AG09309 (cell line): ENCODE measurements around the gene TMEM45B.
"Not testable (repeated sequence)": the region's sequence is repeated elsewhere in the genome, so short reads cannot be mapped to it uniquely, and the experiment has no call there.

ENCODE experiments used
- DNase-seq: peaks from one replicate; pipeline ENCODE4 v3.0.0-alpha.2; 2010; ENCODE audit warnings: low read depth
- H3K4me3 ChIP-seq: 2 replicates; pipeline ENCODE4 v1.5.1; 2011; ENCODE audit warnings: mild to moderate bottlenecking, low read depth, low read length, moderate library complexity; ENCODE audit not compliant: control insufficient read depth
- CTCF ChIP-seq: IDR thresholded peaks from 2 replicates; pipeline ENCODE4 v1.5.1; 2011; ENCODE audit warnings: mild to moderate bottlenecking, low read depth, low read length, inconsistent platforms; ENCODE audit not compliant: insufficient read depth, control insufficient read depth; ENCODE audit errors: missing control alignments

Gene TMEM45B

GRCh38 chr11:129778877-129779276, 36.8 kb upstream of the TMEM45B start:
- H3K4me3 ChIP-seq = no peak overlapping the region
- no peak for TF ChIP-seq CTCF
- no peak for DNase-seq

- H3K4me3 ChIP-seq = no peak overlapping the region
- TF ChIP-seq CTCF = no peak
- no peak for DNase-seq
Measured at GRCh38 chr11:129779342-129779741, 36.3 kb upstream of the TMEM45B start.

- DNase-seq = no peak
- TF ChIP-seq CTCF = peak; percentile 39
- H3K4me3 ChIP-seq = no peak overlapping the region
Measured at GRCh38 chr11:129785383-129786111, 30.1 kb upstream of the TMEM45B start.

GRCh38 chr11:129786112-129786416, 29.6 kb upstream of the TMEM45B start:
- DNase-seq, H3K4me3 ChIP-seq: not testable (repeated sequence)

- no peak for TF ChIP-seq CTCF
- H3K4me3 ChIP-seq = no peak overlapping the region
- no peak for DNase-seq
Measured at GRCh38 chr11:129787532-129788155, 28.0 kb upstream of the TMEM45B start.

GRCh38 chr11:129788278-129788677, 27.4 kb upstream of the TMEM45B start:
- no peak overlapping the region for H3K4me3 ChIP-seq
- DNase-seq = no peak
- no peak for TF ChIP-seq CTCF

- TF ChIP-seq CTCF = no peak
- no peak overlapping the region for H3K4me3 ChIP-seq
- DNase-seq = no peak
Measured at GRCh38 chr11:129790106-129790505, 25.5 kb upstream of the TMEM45B start.
